Aorta (tissue), 5 donors: ENCODE results near the gene CTTNBP2. TPM values are rescaled to one million over a fixed set of nuclear protein-coding genes. Genes with fewer than 3 reads are reported as not detected.

Source experiments
- ATAC-seq: fragments of 200-7000 bp; cut with Tn5 transposase; one replicate; pipeline ENCODE4 v1.9.1; 2022; ENCODE audit warnings: moderate library complexity; ENCODE audit not compliant: low FRiP score
- DNase-seq, 2 donors: peaks; one replicate each; pipeline ENCODE4 v3.0.0-alpha.2; 2020
- H3K27ac ChIP-seq, 2 donors: one replicate each; pipeline ENCODE4 v1.5.1; 2013; ENCODE audit warnings: low read length in 2 of 2, mild to moderate bottlenecking in 2 of 2, moderate library complexity in 2 of 2, control low read depth in 1 of 2, inconsistent platforms in 1 of 2, low read depth in 1 of 2
- H3K27me3 ChIP-seq, 2 donors: one replicate each; pipeline ENCODE4 v1.6.1; 2013; ENCODE audit warnings: control low read depth in 1 of 2, low read length in 1 of 2, mild to moderate bottlenecking in 1 of 2, moderate library complexity in 1 of 2; ENCODE audit not compliant: insufficient read depth in 2 of 2, control insufficient read depth in 1 of 2
- H3K36me3 ChIP-seq, 2 donors: one replicate each; pipeline ENCODE4 v1.6.1; 2013; ENCODE audit warnings: control low read depth in 1 of 2, low read length in 1 of 2, mild to moderate bottlenecking in 1 of 2; ENCODE audit not compliant: insufficient read depth in 2 of 2, control insufficient read depth in 1 of 2
- H3K4me1 ChIP-seq, 2 donors: one replicate each; pipeline ENCODE4 v1.6.1; 2013; ENCODE audit warnings: low read length in 2 of 2, control low read depth in 1 of 2, mild to moderate bottlenecking in 1 of 2, moderate library complexity in 1 of 2; ENCODE audit not compliant: insufficient read depth in 2 of 2, control insufficient read depth in 1 of 2
- H3K4me3 ChIP-seq, 2 donors: one replicate each; pipeline ENCODE4 v1.5.1; 2013; ENCODE audit warnings: low read length in 2 of 2, control low read depth in 1 of 2, mild to moderate bottlenecking in 1 of 2
- H3K9me3 ChIP-seq: one replicate; pipeline ENCODE4 v1.6.1; 2013; ENCODE audit warnings: mild to moderate bottlenecking, low read length; ENCODE audit not compliant: control insufficient read depth
- WGBS, 2 donors: extraction: QIAGEN DNeasy Blood & Tissue Kit; methylation state at CpG; one replicate each; pipeline ENCODE4 v1.1.7; 2013; 5-methylcytosine and 5-hydroxymethylcytosine counted together
- intact Hi-C, 2 donors: fragments of 100-400 bp; cut with DNase I; formaldehyde crosslinking; loops; one replicate each; pipeline versions ENCODE4 v1.14.2 to v1.15.0; 2022
- polyA plus RNA-seq, 2 donors: library from polyadenylated mRNA; stranded (reverse); fragments of 200-250 nt; gene quantifications; one replicate each; pipeline ENCODE4 v1.2.3, GENCODE V29; 2013
- total RNA-seq, 2 donors: library from RNA; stranded (reverse); fragmentation: NEBNext Ultra II Directional; extraction: Animal tissue kit (Norgen Biotek cat#: 25700); gene quantifications; one replicate each; pipeline ENCODE4 v1.2.1, GENCODE V29; 2021
- donor health status: healthy with polysubstance abuse.
- donor health status: Bipolar disorder and iron deficiency.
- donor health status: DM: no; HTN: no; CAD: no.
- donor health status: DM: no; HTN: no; CAD: no.
- donor health status: DM: yes; HTN: yes; CAD: no.

The CTTNBP2 gene
- total and polyA plus RNA-seq, 4 donors, result 1.2 to 29.6 (median 8.6) TPM

DNA sequence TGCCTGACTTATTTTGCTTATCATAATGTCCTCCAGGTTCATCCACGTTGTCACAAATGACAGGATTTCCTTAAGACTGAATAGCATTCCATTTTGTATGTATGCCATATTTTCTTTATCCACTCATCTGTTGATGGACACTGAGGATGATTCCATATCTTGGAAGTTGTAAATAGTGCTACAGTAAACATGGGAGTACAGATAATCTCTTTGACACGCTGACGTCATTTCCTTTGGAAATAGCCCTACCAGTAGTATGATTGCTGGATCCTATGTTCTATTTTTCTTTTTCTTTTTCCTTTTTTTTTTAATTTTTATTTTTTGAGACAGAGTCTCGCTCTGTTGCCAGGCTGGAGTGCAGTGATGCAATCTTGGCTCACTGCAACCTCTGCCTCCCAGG lies 167.6 kb downstream of the CTTNBP2 start:
- WGBS, 2 donors, result 62 to 71% methylated on average over 4 of the region's 4 CpGs
- ATAC-seq (no peak), DNase-seq (no peak)
- intact Hi-C loops, result no loop called here
- Histone ChIP-seq H3K9me3 (no peaks in the 10 kb centered on the region), H3K4me3 (no peak overlapping the region), H3K36me3 (no peaks in the 10 kb centered on the region), H3K27me3 (no peaks in the 10 kb centered on the region), H3K4me1 (no peaks in the 10 kb centered on the region), H3K27ac (no peak overlapping the region)

DNA sequence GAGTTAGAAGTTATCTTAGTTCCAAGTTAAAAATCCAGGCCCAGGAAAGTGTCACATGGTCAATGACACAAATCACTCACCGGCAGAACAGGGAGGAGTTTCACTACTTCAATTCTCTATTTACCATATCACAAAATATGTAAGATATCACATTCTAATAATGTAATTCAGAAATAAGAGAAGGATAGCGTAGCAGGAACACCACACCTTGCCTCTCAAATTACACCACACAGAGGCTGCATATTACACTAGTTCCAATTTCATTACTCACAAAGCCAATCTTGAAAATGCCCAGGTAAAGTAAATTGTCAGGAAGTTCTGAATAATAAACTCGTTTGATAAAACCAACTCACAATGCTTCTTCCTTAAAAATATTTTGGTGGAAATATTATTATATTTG lies 169.2 kb downstream of the CTTNBP2 start:
- no peaks in the 10 kb centered on the region for H3K27me3 ChIP-seq
- 76 to 78% methylated on average over 3 of the region's 3 CpGs for WGBS, 2 donors
- ATAC-seq (no peak), DNase-seq (no peak)
- H3K27ac ChIP-seq, result no peak overlapping the region
- intact Hi-C loops, result no loop called here
- H3K4me3 ChIP-seq, result no peak overlapping the region
- no peaks in the 10 kb centered on the region for H3K9me3 ChIP-seq
- no peaks in the 10 kb centered on the region for H3K36me3 ChIP-seq
- H3K4me1 ChIP-seq, result no peaks in the 10 kb centered on the region

DNA sequence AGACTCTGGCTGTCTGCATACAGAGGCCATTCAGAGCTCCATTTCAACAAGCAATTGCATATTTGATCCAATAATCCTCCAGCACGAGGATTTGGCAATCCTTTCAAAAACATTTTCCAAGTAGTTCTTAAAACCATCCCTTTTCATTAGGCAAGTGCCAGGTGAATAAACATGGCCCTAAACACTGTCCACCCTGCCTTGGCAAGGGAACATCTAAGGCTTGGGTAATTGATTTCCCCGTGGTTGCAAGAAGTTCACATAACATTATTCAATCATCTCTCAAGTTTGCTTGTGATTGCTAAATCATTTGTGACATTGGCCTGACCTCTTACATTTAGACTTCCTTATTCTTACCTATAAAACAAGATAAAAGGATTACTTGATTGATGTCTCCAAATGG lies 175.2 kb downstream of the CTTNBP2 start:
- Histone ChIP-seq H3K4me1 (no peaks in the 10 kb centered on the region), H3K4me3 (no peak overlapping the region), H3K9me3 (no peaks in the 10 kb centered on the region), H3K36me3 (no peaks in the 10 kb centered on the region), H3K27ac (no peak overlapping the region), H3K27me3 (no peaks in the 10 kb centered on the region)
- WGBS, 2 donors, result 36 to 52% methylated on average over 2 of the region's 2 CpGs
- intact Hi-C loops, result no loop called here
- DNase-seq, result no peak
- ATAC-seq, result no peak

DNA sequence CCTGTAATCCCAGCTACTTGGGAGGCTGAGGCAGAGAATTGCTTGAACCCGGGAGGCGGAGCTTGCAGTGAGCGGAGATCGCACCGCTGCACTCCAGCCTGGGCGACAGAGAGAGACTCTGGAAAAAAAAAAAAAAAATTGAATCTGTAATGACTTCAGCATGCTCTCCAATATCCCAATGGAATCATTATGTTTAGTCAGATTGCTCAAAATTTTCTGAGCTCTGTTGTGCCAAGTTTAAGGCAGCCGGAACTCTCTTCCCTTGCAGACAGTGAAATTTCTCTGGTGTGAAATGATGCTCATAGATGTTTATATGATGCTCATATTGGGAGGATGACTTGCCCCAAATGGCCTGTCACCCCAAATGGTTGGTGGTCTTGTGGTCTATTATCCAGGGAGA lies 180.9 kb downstream of the CTTNBP2 start:
- no peaks in the 10 kb centered on the region for H3K27me3 ChIP-seq
- H3K36me3 ChIP-seq, result no peaks in the 10 kb centered on the region
- no peaks in the 10 kb centered on the region for H3K9me3 ChIP-seq
- no peaks in the 10 kb centered on the region for H3K4me1 ChIP-seq
- H3K4me3 ChIP-seq, result no peak overlapping the region
- no peak for DNase-seq
- no peak for ATAC-seq
- WGBS, 2 donors, result 94 to 96% methylated on average over 7 of the region's 7 CpGs
- no peak overlapping the region for H3K27ac ChIP-seq
- intact Hi-C loops, result no loop called here

DNA sequence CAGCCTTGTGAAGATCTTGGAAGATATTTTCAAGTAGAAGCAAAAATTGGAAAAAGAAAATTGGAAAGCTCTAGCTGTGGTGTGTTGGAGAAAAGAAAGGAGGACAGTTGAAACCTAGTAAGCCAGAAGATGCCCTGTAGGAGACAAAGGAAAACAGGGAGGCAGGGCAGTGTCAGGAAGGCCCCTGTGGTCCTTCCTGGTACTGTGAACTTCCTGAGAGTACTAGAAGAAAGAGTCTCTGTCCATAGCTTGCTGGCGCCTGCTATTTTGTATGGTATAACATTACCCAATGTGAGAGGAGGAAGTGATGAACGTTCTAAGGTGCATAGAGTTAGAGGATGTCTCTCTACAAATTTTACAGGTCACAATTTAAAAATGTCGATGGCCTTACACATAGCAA lies 183.1 kb downstream of the CTTNBP2 start:
- DNase-seq (no peak), ATAC-seq (no peak)
- 48 to 49% methylated on average over 3 of the region's 3 CpGs for WGBS, 2 donors
- H3K4me3 ChIP-seq, result no peak overlapping the region
- no peaks in the 10 kb centered on the region for H3K9me3 ChIP-seq
- H3K27me3 ChIP-seq, result no peaks in the 10 kb centered on the region
- no peaks in the 10 kb centered on the region for H3K36me3 ChIP-seq
- H3K27ac ChIP-seq, result no peak overlapping the region
- H3K4me1 ChIP-seq, result no peaks in the 10 kb centered on the region
- intact Hi-C loops, result no loop called here

DNA sequence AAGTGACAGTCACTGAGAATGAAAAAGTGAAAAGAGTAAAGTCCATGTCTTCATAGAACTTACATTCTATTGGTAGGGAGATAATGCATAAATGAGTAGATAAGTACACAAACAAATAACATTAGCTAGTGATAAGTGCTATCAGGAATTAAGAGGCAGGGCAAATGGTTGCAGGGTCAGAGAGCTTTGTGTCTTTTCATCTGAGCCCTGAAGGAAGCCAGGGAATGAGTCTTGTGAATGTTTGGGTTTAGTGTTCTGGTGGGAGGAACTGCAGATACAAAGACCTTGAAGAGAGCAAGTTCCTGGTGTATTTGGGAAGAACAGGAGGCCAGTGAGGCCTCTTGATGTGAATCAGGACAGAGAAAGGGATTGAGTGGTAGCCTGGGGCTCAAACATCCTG lies 183.8 kb downstream of the CTTNBP2 start:
- Histone ChIP-seq H3K4me3 (no peak overlapping the region), H3K9me3 (no peaks in the 10 kb centered on the region), H3K27me3 (no peaks in the 10 kb centered on the region), H3K4me1 (no peaks in the 10 kb centered on the region), H3K27ac (no peak overlapping the region), H3K36me3 (no peaks in the 10 kb centered on the region)
- intact Hi-C loops, result no loop called here
- ATAC-seq (no peak), DNase-seq (no peak)

DNA sequence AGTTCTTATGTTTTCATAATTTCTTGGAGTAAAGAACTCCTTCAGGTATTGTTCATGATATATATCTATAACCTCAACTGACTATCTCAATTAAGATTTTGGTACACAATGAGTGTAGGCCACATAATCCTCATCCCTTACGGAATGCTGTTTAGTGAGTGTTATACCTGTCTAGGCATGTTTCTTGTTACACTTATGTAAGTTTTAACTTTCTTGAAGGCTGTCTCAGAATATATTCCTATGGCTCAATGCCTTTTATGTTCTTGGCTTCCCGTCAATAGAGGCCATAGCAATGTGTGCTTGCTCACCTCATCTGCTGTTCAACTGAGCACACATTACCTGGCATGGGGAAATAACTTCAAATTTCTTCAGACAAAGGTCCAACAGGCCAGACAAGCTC lies 185.1 kb downstream of the CTTNBP2 start:
- no peaks in the 10 kb centered on the region for H3K36me3 ChIP-seq
- no peak for DNase-seq
- H3K4me3 ChIP-seq, result no peak overlapping the region
- H3K4me1 ChIP-seq, result no peaks in the 10 kb centered on the region
- no peaks in the 10 kb centered on the region for H3K9me3 ChIP-seq
- intact Hi-C loops, result no loop called here
- ATAC-seq, result no peak
- no peak overlapping the region for H3K27ac ChIP-seq
- WGBS, 2 donors, result 97 to 98% methylated on average over 2 of the region's 2 CpGs
- H3K27me3 ChIP-seq, result no peaks in the 10 kb centered on the region

DNA sequence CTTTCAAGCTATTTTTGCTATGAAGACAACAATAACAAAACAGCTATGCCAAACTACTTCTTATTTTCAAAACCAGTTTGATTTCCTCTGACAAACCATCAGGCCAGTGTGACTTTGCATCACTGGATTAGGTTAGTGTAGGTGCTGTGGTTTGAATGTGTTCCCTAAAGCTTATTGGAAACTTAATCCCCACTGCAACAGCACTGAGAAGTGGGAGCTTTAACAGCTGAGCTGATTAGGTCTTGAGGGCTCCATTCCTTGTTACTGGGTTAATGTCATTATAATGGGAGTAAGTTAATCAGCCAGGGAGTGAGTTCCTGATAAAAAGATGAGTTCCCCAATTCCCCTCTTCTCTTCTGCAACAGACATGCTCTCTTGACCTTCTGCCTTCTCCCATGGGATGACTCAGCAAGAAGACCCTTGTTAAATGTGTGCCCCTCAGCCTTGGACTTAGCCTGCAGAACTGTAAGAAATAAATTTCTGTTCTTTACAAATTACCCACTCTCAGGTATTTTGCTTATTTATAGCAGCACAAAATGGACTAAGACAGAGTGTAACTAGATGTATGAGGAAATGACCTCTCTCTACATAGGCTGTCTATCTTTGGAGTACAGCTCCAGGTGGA lies 186.8 kb downstream of the CTTNBP2 start:
- no peak for DNase-seq
- no peak for ATAC-seq
- H3K4me3 ChIP-seq, result no peak overlapping the region
- H3K27me3 ChIP-seq, result no peaks in the 10 kb centered on the region
- intact Hi-C loops, result no loop called here
- H3K4me1 ChIP-seq, result no peaks in the 10 kb centered on the region
- no peaks in the 10 kb centered on the region for H3K9me3 ChIP-seq
- H3K27ac ChIP-seq, result no peak overlapping the region
- no peaks in the 10 kb centered on the region for H3K36me3 ChIP-seq

DNA sequence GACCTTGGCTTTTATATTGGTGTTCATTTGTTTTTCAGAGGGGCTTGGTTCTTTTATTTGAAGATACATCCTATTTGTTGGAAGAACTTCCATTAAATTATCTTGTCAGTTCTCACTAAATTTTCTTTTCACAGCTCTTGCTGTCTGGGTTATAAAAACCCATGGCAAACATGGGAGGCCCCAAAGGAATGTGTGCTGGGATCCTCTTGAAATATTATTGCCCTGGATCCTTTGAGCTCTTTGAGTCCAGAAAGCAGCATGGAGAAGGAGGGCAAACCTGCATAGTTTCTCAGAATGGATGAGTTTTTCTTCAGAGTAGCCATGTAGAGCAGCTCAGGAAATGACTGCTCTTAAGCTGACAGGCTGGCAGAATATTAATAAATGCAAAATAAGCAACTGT lies 187.4 kb downstream of the CTTNBP2 start:
- intact Hi-C loops, result no loop called here
- H3K27ac ChIP-seq, result no peak overlapping the region
- ATAC-seq, result no peak
- no peaks in the 10 kb centered on the region for H3K36me3 ChIP-seq
- H3K9me3 ChIP-seq, result no peaks in the 10 kb centered on the region
- no peaks in the 10 kb centered on the region for H3K4me1 ChIP-seq
- H3K4me3 ChIP-seq, result no peak overlapping the region
- no peaks in the 10 kb centered on the region for H3K27me3 ChIP-seq
- DNase-seq, result no peak
